ENCODE data around the gene C11orf65.

- TF ChIP-seq, protein P1, sequence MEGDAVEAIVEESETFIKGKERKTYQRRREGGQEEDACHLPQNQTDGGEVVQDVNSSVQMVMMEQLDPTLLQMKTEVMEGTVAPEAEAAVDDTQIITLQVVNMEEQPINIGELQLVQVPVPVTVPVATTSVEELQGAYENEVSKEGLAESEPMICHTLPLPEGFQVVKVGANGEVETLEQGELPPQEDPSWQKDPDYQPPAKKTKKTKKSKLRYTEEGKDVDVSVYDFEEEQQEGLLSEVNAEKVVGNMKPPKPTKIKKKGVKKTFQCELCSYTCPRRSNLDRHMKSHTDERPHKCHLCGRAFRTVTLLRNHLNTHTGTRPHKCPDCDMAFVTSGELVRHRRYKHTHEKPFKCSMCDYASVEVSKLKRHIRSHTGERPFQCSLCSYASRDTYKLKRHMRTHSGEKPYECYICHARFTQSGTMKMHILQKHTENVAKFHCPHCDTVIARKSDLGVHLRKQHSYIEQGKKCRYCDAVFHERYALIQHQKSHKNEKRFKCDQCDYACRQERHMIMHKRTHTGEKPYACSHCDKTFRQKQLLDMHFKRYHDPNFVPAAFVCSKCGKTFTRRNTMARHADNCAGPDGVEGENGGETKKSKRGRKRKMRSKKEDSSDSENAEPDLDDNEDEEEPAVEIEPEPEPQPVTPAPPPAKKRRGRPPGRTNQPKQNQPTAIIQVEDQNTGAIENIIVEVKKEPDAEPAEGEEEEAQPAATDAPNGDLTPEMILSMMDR (conservative IDR thresholded peaks at IDR 0.05; ENCODE audit: low read depth, low read length) = no peak
- no peak for TF ChIP-seq EZH2 (IDR thresholded peaks at IDR 0.05; ENCODE audit: borderline replicate concordance, low read depth, low read length, poor library complexity, severe bottlenecking)
Observed at GRCh38 chr11:108435066-108435465, 32.3 kb downstream of the C11orf65 start.

All from A673 (cell line).